ENCODE data around the gene SH2D2A. TPM values are rescaled to one million over a fixed set of nuclear protein-coding genes. Genes with fewer than 3 reads are reported as not detected.
A peak's percentile ranks its signal among the peaks of the same experiment; 100 is the strongest.

SH2D2A gene
- total and polyA plus RNA-seq, 7 donors: 0.25 to 0.82 (median 0.41) TPM; not detected in 1

DNA sequence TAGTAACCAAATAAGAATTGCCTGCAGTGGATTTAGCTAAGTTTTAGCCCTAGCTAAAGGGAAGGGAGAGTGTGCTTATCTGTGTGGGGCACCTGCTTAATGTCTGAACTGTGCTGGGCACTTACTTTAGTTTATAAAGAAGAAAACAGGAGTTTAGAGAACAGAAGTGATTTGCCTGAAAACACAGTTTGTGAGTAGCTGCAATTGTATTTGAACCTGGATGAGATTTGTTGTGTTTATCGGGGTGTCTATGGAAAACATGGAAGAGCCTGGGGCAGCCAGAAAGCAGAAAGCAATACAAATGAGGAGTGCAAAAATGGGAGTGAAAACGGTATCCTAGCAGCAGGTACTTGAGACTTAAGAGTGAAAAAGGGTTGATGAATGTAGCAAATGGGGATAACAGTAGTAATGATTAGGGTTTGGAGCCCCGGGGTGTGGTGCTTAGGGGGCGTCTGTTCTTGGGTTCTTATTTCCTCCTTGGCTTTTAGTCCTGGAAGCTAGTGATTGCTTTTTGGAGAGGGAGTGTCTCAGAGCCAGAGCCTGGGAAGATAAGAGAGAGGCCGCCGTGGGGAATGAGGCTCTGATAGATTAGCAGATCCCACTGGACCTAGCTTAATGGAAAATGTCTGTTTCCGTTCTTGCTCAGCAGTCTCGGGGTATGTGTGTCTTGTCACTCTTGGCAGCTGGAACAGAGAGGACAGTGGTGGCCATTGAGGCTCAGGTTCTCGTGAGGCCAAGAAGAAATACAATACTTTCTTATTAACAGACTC, 43.7 kb downstream of the SH2D2A start:
- Histone ChIP-seq H3K36me3 (ENCODE audit: insufficient read depth in 1 of 2, low read depth in 1 of 2) (peaks cover 0 to 19% of the 10 kb centered on the region in 2 donors), H3K9me3 (no peaks in the 10 kb centered on the region), H3K4me1 (peaks cover 69% of the 10 kb centered on the region), H3K27me3 (ENCODE audit: insufficient read depth in 3 of 3, low read length in 2 of 3) (no peaks in the 10 kb centered on the region), H3K27ac (no peak overlapping the region), H3K4me3 (no peak overlapping the region)
- ATAC-seq (no peak), DNase-seq (no peak)
- intact Hi-C loops (cut with DNase I): no loop called here
- WGBS, 3 donors: 41 to 49% (median 43%) methylated on average over 9 of the region's 9 CpGs
- TF ChIP-seq, protein P1, sequence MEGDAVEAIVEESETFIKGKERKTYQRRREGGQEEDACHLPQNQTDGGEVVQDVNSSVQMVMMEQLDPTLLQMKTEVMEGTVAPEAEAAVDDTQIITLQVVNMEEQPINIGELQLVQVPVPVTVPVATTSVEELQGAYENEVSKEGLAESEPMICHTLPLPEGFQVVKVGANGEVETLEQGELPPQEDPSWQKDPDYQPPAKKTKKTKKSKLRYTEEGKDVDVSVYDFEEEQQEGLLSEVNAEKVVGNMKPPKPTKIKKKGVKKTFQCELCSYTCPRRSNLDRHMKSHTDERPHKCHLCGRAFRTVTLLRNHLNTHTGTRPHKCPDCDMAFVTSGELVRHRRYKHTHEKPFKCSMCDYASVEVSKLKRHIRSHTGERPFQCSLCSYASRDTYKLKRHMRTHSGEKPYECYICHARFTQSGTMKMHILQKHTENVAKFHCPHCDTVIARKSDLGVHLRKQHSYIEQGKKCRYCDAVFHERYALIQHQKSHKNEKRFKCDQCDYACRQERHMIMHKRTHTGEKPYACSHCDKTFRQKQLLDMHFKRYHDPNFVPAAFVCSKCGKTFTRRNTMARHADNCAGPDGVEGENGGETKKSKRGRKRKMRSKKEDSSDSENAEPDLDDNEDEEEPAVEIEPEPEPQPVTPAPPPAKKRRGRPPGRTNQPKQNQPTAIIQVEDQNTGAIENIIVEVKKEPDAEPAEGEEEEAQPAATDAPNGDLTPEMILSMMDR (IDR thresholded peaks at IDR 0.05): no peak

DNA sequence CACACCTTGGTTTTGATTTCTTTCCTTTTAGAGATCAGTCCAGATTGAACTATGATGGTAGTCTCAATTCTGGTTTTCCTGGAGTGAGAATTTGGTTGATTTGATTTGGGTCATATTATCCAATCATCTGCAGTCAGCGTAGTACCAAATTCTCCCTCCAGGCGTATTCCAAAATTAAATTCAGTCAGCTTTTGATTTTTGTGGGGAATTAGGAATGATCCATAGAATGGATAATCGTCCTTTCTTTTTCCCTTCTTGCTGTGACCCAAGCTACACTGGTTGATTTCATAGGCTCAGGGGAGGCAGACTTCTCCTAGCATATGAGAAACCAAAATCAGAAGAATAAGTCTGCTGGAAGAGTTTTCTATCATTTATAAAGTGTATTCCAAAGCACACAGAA, 44.4 kb downstream of the SH2D2A start:
- TF ChIP-seq, protein P1 (IDR thresholded peaks at IDR 0.05): no peak
- ATAC-seq (no peak), DNase-seq (no peak)
- 76 to 96% (median 81%) methylated on average over 3 of the region's 3 CpGs for WGBS, 3 donors
- H3K27ac ChIP-seq: no peak overlapping the region
- H3K27me3 ChIP-seq (ENCODE audit: insufficient read depth in 3 of 3, low read length in 2 of 3): no peaks in the 10 kb centered on the region
- no peaks in the 10 kb centered on the region for H3K9me3 ChIP-seq
- H3K36me3 ChIP-seq (ENCODE audit: insufficient read depth in 1 of 2, low read depth in 1 of 2): peaks cover 0 to 19% of the 10 kb centered on the region in 2 donors
- H3K4me1 ChIP-seq: peaks cover 65% of the 10 kb centered on the region
- no peak overlapping the region for H3K4me3 ChIP-seq
- intact Hi-C loops (cut with DNase I): no loop called here

DNA sequence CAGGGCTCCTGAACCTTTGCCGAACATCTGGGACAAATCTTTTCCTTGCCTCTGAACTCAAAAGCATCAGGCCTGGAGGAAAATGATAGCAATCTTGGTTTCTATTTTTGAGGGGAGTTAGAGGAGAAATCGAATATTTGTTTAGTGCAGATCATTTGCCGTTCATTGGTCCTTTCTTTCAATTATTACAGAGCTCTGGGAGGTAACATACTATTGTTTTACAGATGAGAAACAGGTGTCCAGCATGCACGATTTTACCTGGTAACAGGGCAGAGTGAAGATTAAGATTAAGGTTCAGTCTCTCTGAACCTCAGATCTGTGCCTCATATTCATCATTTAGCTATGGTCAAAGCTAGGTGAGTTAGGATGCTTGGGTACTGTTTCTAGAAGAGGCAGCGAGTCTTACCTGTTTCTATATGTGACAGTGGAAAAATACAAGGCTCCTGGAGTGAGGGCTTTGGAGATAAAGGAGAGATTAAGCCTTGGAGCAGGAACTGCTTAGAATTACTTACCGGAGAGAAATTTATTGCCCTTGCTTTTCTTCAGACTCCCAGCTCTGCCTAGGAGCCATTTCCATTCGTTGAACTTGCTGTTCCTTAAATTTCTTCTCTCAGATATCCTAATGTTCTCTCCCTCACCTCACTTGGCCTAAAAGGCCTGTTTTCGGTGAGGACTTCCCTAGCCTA, 47.9 kb downstream of the SH2D2A start:
- Histone ChIP-seq H3K27ac (peak overlapping the region; percentile 96), H3K4me3 (peak overlapping the region; percentile 95), H3K9me3 (no peaks in the 10 kb centered on the region), H3K36me3 (ENCODE audit: insufficient read depth in 1 of 2, low read depth in 1 of 2) (peaks cover 0 to 19% of the 10 kb centered on the region in 2 donors), H3K4me1 (peaks cover 62% of the 10 kb centered on the region), H3K27me3 (ENCODE audit: insufficient read depth in 3 of 3, low read length in 2 of 3) (no peaks in the 10 kb centered on the region)
- ATAC-seq: no peak
- intact Hi-C loops (cut with DNase I): loop anchor here (2.0 to 5.0 kb wide), 2 partner anchors 40 to 41 kb away; partner anchors contain the start of genes ISG20L2 (in 2 of the 2) and METTL25B (in 2 of the 2)
- WGBS, 3 donors: 21 to 32% (median 24%) methylated on average over 8 of the region's 8 CpGs
- DNase-seq: no peak
- TF ChIP-seq, protein P1 (IDR thresholded peaks at IDR 0.05): no peak

DNA sequence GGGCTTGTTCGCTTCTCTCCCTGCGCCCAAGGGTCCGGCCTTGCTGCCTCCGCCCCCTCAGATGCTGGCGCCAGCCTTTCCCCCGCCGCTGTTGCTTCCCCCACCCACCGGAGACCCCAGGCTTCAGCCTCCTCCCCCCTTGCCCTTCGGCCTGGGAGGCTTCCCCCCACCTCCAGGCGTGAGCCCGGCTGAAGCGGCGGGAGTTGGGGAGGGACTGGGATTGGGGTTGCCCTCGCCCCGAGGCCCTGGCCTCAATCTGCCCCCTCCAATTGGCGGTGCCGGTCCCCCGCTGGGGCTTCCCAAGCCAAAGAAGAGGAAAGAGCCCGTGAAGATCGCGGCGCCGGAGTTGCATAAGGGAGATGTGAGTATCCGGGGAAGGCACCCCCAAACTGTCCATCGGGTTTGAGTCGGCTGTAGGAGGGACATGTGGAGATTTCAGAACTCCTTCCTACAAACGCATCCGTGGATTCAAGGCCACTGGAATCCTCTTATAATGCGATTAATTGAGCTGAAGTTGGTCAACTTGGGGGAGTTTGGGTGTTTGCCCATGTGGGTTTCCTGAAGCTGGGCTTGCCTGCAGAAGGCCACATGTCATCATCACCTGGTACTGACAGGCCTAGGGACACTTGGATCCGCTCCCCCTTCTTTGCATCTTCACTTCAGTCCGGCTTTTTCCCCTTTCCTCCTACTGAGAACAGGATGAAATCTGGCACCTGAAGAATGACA, 48.6 kb downstream of the SH2D2A start:
- 0 to 1% (median 1%) methylated on average over 26 to 31 of the region's 31 CpGs for WGBS, 3 donors
- H3K9me3 ChIP-seq: no peaks in the 10 kb centered on the region
- intact Hi-C loops (cut with DNase I): loop anchor here (2.0 to 5.0 kb wide), 3 partner anchors 17 to 41 kb away; partner anchors contain the start of genes ISG20L2 (in 2 of the 2), METTL25B (in 2 of the 2) and HDGF (in 1 of the 2)
- H3K4me1 ChIP-seq: peaks cover 55% of the 10 kb centered on the region
- DNase-seq (peak; percentile 30 to 73), ATAC-seq (peak; percentile 10 to 39 (median 18))
- H3K27ac ChIP-seq: peak overlapping the region; percentile 96
- TF ChIP-seq, protein P1 (IDR thresholded peaks at IDR 0.05): no peak
- peaks cover 0 to 19% of the 10 kb centered on the region in 2 donors for H3K36me3 ChIP-seq (ENCODE audit: insufficient read depth in 1 of 2, low read depth in 1 of 2)
- H3K27me3 ChIP-seq (ENCODE audit: insufficient read depth in 3 of 3, low read length in 2 of 3): no peaks in the 10 kb centered on the region
- peak overlapping the region; percentile 95 for H3K4me3 ChIP-seq

All from psoas muscle (tissue), 8 donors.